SK-N-SH treated with all-trans-retinoic acid at 6 μM for 48 hours (cell line): ENCODE data around the gene DUSP7.
A peak's percentile ranks its signal among the peaks of the same experiment; 100 is the strongest.

Source experiments
- ATAC-seq: fragments of 200-7000 bp; cut with Tn5 transposase; 3 replicates; pipeline ENCODE4 v1.9.1; 2020; ENCODE audit warnings: mild to moderate bottlenecking, moderate library complexity
- ARNTL ChIP-seq: fragments of 450-650 bp; formaldehyde crosslinking; IDR thresholded peaks from 2 replicates; pipeline ENCODE4 v1.5.0; 2020; ENCODE audit warnings: low read depth, mild to moderate bottlenecking, moderate library complexity, borderline replicate concordance
- BACH2 ChIP-seq: fragments of 250-450 bp; sonication (Bioruptor Pico); IDR thresholded peaks from 2 replicates; pipeline ENCODE4 v1.9.0; 2021; ENCODE audit warnings: mild to moderate bottlenecking, borderline replicate concordance
- CSDC2 ChIP-seq: fragments of 250-450 bp; sonication (Bioruptor Pico); IDR thresholded peaks from 2 replicates; pipeline ENCODE4 v1.5.0; 2020; ENCODE audit warnings: mild to moderate bottlenecking, moderate library complexity
- CSRNP3 ChIP-seq: fragments of 250-450 bp; sonication (Bioruptor Pico); IDR thresholded peaks from 2 replicates; pipeline ENCODE4 v1.5.1; 2021; ENCODE audit warnings: mild to moderate bottlenecking, moderate library complexity
- ESRRG ChIP-seq: fragments of 250-450 bp; sonication (Bioruptor Pico); IDR thresholded peaks from 2 replicates; pipeline ENCODE4 v1.6.1; 2021; ENCODE audit warnings: mild to moderate bottlenecking
- GLIS3 ChIP-seq: fragments of 250-450 bp; sonication (Bioruptor Pico); IDR thresholded peaks from 2 replicates; pipeline ENCODE4 v1.5.0; 2020; ENCODE audit warnings: mild to moderate bottlenecking, moderate library complexity
- ISL1 ChIP-seq: fragments of 250-450 bp; sonication (Bioruptor Pico); IDR thresholded peaks from 2 replicates; pipeline ENCODE4 v2.1.2; 2022; ENCODE audit warnings: mild to moderate bottlenecking, moderate library complexity
- OSR1 ChIP-seq: fragments of 250-450 bp; sonication (Bioruptor Pico); IDR thresholded peaks from 2 replicates; pipeline ENCODE4 v1.8.0; 2022; ENCODE audit warnings: moderate library complexity, mild to moderate bottlenecking, inconsistent platforms
- PATZ1 ChIP-seq: fragments of 250-450 bp; sonication (Bioruptor Pico); IDR thresholded peaks from 2 replicates; pipeline ENCODE4 v1.8.0; 2020; ENCODE audit warnings: mild to moderate bottlenecking, moderate library complexity, borderline replicate concordance
- POU6F1 ChIP-seq: fragments of 250-450 bp; sonication (Bioruptor Pico); IDR thresholded peaks from 2 replicates; pipeline ENCODE4 v1.8.0; 2021; ENCODE audit warnings: low read depth, mild to moderate bottlenecking, moderate library complexity, borderline replicate concordance
- PPARA ChIP-seq: fragments of 250-450 bp; sonication (Bioruptor Pico); IDR thresholded peaks from 2 replicates; pipeline ENCODE4 v1.5.0; 2020; ENCODE audit warnings: mild to moderate bottlenecking, borderline replicate concordance
- RARB ChIP-seq: fragments of 250-450 bp; sonication (Bioruptor Pico); IDR thresholded peaks from 2 replicates; pipeline ENCODE4 v1.8.0; 2021; ENCODE audit warnings: mild to moderate bottlenecking, moderate library complexity
- SNAI2 ChIP-seq: fragments of 250-450 bp; sonication (Bioruptor Pico); IDR thresholded peaks from 2 replicates; pipeline ENCODE4 v1.5.0; 2020; ENCODE audit warnings: mild to moderate bottlenecking, moderate library complexity
- TCF4 ChIP-seq: fragments of 250-450 bp; sonication (Bioruptor Pico); IDR thresholded peaks from 2 replicates; pipeline ENCODE4 v1.8.0; 2021; ENCODE audit warnings: mild to moderate bottlenecking, moderate library complexity, borderline replicate concordance
- TOX ChIP-seq: fragments of 250-450 bp; sonication (Bioruptor Pico); IDR thresholded peaks from 2 replicates; pipeline ENCODE4 v1.8.0; 2021; ENCODE audit warnings: mild to moderate bottlenecking, moderate library complexity, borderline replicate concordance
- TSHZ2 ChIP-seq: fragments of 250-450 bp; sonication (Bioruptor Pico); IDR thresholded peaks from 2 replicates; pipeline ENCODE4 v1.5.0; 2020; ENCODE audit warnings: mild to moderate bottlenecking, moderate library complexity
- ZC3H10 ChIP-seq: fragments of 250-450 bp; sonication (Bioruptor Pico); IDR thresholded peaks from 2 replicates; pipeline ENCODE4 v1.5.1; 2021; ENCODE audit warnings: mild to moderate bottlenecking, moderate library complexity
- ZFP3 ChIP-seq: fragments of 250-450 bp; sonication (Bioruptor Pico); IDR thresholded peaks from 2 replicates; pipeline ENCODE4 v1.5.0; 2020; ENCODE audit warnings: mild to moderate bottlenecking, moderate library complexity
- ZFP30 ChIP-seq: fragments of 450-650 bp; formaldehyde crosslinking; IDR thresholded peaks from 2 replicates; pipeline ENCODE4 v1.5.0; 2022; ENCODE audit warnings: mild to moderate bottlenecking, moderate library complexity
- ZNF565 ChIP-seq: fragments of 450-650 bp; formaldehyde crosslinking; conservative IDR thresholded peaks from 2 replicates; pipeline ENCODE4 v1.5.0; 2020; ENCODE audit warnings: low read depth, mild to moderate bottlenecking, moderate library complexity
- ZNF70 ChIP-seq: fragments of 450-650 bp; formaldehyde crosslinking; IDR thresholded peaks from 2 replicates; pipeline ENCODE4 v1.5.0; 2020; ENCODE audit warnings: mild to moderate bottlenecking, moderate library complexity
- ZNF8 ChIP-seq: fragments of 450-650 bp; formaldehyde crosslinking; IDR thresholded peaks from 2 replicates; pipeline ENCODE4 v1.5.0; 2020; ENCODE audit warnings: mild to moderate bottlenecking, moderate library complexity

Gene DUSP7

GRCh38 chr3:52049503-52049902 lies 6.9 kb downstream of the DUSP7 start:
- no peak for ATAC-seq
- no peak for TF ChIP-seq CSDC2
- TF ChIP-seq ZC3H10 (CRISPR knock-in tag) = no peak
- no peak for TF ChIP-seq TSHZ2
- TF ChIP-seq ARNTL (CRISPR knock-in tag) = no peak
- TF ChIP-seq OSR1 = no peak
- no peak for TF ChIP-seq PPARA
- no peak for TF ChIP-seq CSRNP3
- no peak for TF ChIP-seq ISL1 (CRISPR knock-in tag)
- TF ChIP-seq PATZ1 (CRISPR knock-in tag) = no peak
- no peak for TF ChIP-seq ZFP3 (CRISPR knock-in tag)
- no peak for TF ChIP-seq TOX (CRISPR knock-in tag)
- TF ChIP-seq POU6F1 (CRISPR knock-in tag) = no peak
- TF ChIP-seq RARB (CRISPR knock-in tag) = no peak
- TF ChIP-seq ZNF8 (CRISPR knock-in tag) = no peak

GRCh38 chr3:52047295-52047960 lies 8.9 kb downstream of the DUSP7 start:
- peak; percentile 55 for ATAC-seq
- TF ChIP-seq TSHZ2 (no peak), BACH2 (CRISPR knock-in tag) (no peak), GLIS3 (no peak), ZNF565 (CRISPR knock-in tag) (no peak), ESRRG (no peak), PPARA (no peak), SNAI2 (CRISPR knock-in tag) (no peak), TCF4 (CRISPR knock-in tag) (no peak), ZFP30 (CRISPR knock-in tag) (no peak), ZNF70 (CRISPR knock-in tag) (no peak), CSRNP3 (no peak), OSR1 (no peak), CSDC2 (no peak)
